ENCODE data around the gene CDH4. TPM values are rescaled to one million over a fixed set of nuclear protein-coding genes. Genes with fewer than 3 reads are reported as not detected.

Gene CDH4
- polyA plus RNA-seq, 4 donors: 0.09 to 4.1 (median 0.25) TPM

- Histone ChIP-seq H3K27ac (ENCODE audit: low read depth in 1 of 3, low read length in 2 of 3) (no peak overlapping the region), H3K9me3 (ENCODE audit: control insufficient read depth in 2 of 2, insufficient read depth in 1 of 2, low read depth in 1 of 2, low read length in 1 of 2) (no peaks in the 10 kb centered on the region), H3K4me3 (ENCODE audit: low read depth in 1 of 3, low read length in 3 of 3) (no peak overlapping the region), H3K36me3 (ENCODE audit: control insufficient read depth in 3 of 3, insufficient read depth in 2 of 3, low read depth in 1 of 3, low read length in 3 of 3) (no peaks in the 10 kb centered on the region), H3K4me1 (ENCODE audit: control insufficient read depth in 3 of 3, insufficient read depth in 2 of 3, low read depth in 1 of 3, low read length in 2 of 3) (no peaks in the 10 kb centered on the region), H3K27me3 (ENCODE audit: control insufficient read depth in 3 of 3, insufficient read depth in 3 of 3, low read length in 3 of 3) (no peaks in the 10 kb centered on the region)
- FAIRE-seq (no peak), DNase-seq (no peak)
- WGBS, 3 donors: 82 to 86% (median 84%) methylated on average over 31 of the region's 31 CpGs
Measured at GRCh38 chr20:61878478-61879302, 626.6 kb downstream of the CDH4 start.

DNA sequence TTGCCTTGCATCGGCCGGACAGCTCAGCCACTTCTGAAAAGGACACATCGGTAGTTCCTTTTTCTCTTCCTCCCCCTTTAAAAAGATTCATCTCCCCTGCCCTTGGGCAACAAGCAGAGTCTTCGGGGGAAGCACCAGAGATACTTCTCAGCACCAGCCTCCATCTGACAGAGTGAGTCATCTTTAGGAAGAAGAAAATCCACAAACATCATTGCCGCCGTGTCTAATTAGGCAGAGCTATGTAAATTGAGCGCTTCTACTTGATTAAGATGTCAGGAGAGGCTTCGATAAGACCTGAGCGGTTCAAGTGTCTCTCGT, 627.2 kb downstream of the CDH4 start:
- Histone ChIP-seq H3K9me3 (ENCODE audit: control insufficient read depth in 2 of 2, insufficient read depth in 1 of 2, low read depth in 1 of 2, low read length in 1 of 2) (no peaks in the 10 kb centered on the region), H3K4me3 (ENCODE audit: low read depth in 1 of 3, low read length in 3 of 3) (no peak overlapping the region), H3K27ac (ENCODE audit: low read depth in 1 of 3, low read length in 2 of 3) (no peak overlapping the region), H3K4me1 (ENCODE audit: control insufficient read depth in 3 of 3, insufficient read depth in 2 of 3, low read depth in 1 of 3, low read length in 2 of 3) (no peaks in the 10 kb centered on the region), H3K27me3 (ENCODE audit: control insufficient read depth in 3 of 3, insufficient read depth in 3 of 3, low read length in 3 of 3) (no peaks in the 10 kb centered on the region), H3K36me3 (ENCODE audit: control insufficient read depth in 3 of 3, insufficient read depth in 2 of 3, low read depth in 1 of 3, low read length in 3 of 3) (no peaks in the 10 kb centered on the region)
- FAIRE-seq (no peak), DNase-seq (no peak)
- WGBS, 3 donors: 80 to 85% (median 82%) methylated on average over 10 of the region's 10 CpGs

- Histone ChIP-seq H3K36me3 (ENCODE audit: control insufficient read depth in 3 of 3, insufficient read depth in 2 of 3, low read depth in 1 of 3, low read length in 3 of 3) (no peaks in the 10 kb centered on the region), H3K4me3 (ENCODE audit: low read depth in 1 of 3, low read length in 3 of 3) (no peak overlapping the region), H3K27ac (ENCODE audit: low read depth in 1 of 3, low read length in 2 of 3) (no peak overlapping the region), H3K9me3 (ENCODE audit: control insufficient read depth in 2 of 2, insufficient read depth in 1 of 2, low read depth in 1 of 2, low read length in 1 of 2) (no peaks in the 10 kb centered on the region), H3K4me1 (ENCODE audit: control insufficient read depth in 3 of 3, insufficient read depth in 2 of 3, low read depth in 1 of 3, low read length in 2 of 3) (no peaks in the 10 kb centered on the region), H3K27me3 (ENCODE audit: control insufficient read depth in 3 of 3, insufficient read depth in 3 of 3, low read length in 3 of 3) (peaks cover 0 to 2% (median 0%) of the 10 kb centered on the region in 3 donors)
- DNase-seq: no peak
- 89 to 90% (median 89%) methylated on average over 19 of the region's 19 CpGs for WGBS, 3 donors
- FAIRE-seq: no peak
Measured at GRCh38 chr20:61879694-61880093, 627.6 kb downstream of the CDH4 start.

DNA sequence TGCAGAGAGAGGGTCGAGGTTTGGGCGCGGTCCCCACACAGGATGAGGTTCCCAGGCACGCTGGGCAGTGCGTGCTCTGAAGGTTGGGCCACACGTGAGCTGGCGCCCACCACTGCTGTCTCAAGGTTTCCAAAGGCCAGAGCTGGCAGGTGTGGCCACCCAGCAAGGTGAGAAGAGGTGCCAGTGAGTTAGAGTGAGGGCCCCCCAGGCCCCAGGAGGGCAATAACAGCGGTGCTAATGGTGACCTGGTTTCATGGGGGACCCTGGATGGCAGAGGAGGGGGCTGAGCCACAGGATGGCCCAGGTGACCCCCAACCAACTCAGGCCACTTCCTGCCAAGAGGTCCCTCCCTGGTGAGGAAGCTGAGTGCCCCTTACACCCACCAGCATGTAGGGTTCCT, 628.6 kb downstream of the CDH4 start:
- 70 to 88% (median 72%) methylated on average over 8 of the region's 8 CpGs for WGBS, 3 donors
- Histone ChIP-seq H3K36me3 (ENCODE audit: control insufficient read depth in 3 of 3, insufficient read depth in 2 of 3, low read depth in 1 of 3, low read length in 3 of 3) (no peaks in the 10 kb centered on the region), H3K4me3 (ENCODE audit: low read depth in 1 of 3, low read length in 3 of 3) (no peak overlapping the region), H3K9me3 (ENCODE audit: control insufficient read depth in 2 of 2, insufficient read depth in 1 of 2, low read depth in 1 of 2, low read length in 1 of 2) (no peaks in the 10 kb centered on the region), H3K27ac (ENCODE audit: low read depth in 1 of 3, low read length in 2 of 3) (no peak overlapping the region), H3K4me1 (ENCODE audit: control insufficient read depth in 3 of 3, insufficient read depth in 2 of 3, low read depth in 1 of 3, low read length in 2 of 3) (no peaks in the 10 kb centered on the region), H3K27me3 (ENCODE audit: control insufficient read depth in 3 of 3, insufficient read depth in 3 of 3, low read length in 3 of 3) (peaks cover 0 to 3% (median 0%) of the 10 kb centered on the region in 3 donors)
- DNase-seq (no peak), FAIRE-seq (no peak)

DNA sequence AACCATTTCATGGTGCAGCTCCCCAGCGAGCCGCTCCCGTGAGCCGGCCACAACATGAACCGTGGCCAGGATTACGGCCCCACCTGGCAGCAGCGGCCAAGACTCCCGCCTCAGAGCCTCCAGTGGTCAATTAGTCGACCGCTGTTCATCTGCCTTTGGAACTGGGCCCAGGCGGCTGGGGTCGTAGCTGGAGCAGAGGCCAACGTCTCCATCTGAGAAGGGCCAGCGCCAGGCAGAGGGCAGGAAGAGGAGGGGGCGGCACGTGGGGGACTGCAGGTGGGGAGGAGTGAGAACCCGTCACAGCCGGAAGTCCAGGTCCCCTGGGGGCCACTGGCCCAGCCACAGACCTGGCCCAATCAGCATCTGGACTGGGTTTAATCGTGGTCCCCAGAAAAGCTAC, 629.4 kb downstream of the CDH4 start:
- H3K9me3 ChIP-seq (ENCODE audit: control insufficient read depth in 2 of 2, insufficient read depth in 1 of 2, low read depth in 1 of 2, low read length in 1 of 2): no peaks in the 10 kb centered on the region
- H3K36me3 ChIP-seq (ENCODE audit: control insufficient read depth in 3 of 3, insufficient read depth in 2 of 3, low read depth in 1 of 3, low read length in 3 of 3): no peaks in the 10 kb centered on the region
- DNase-seq (no peak), FAIRE-seq (no peak)
- H3K27me3 ChIP-seq (ENCODE audit: control insufficient read depth in 3 of 3, insufficient read depth in 3 of 3, low read length in 3 of 3): peaks cover 0 to 3% (median 0%) of the 10 kb centered on the region in 3 donors
- no peaks in the 10 kb centered on the region for H3K4me1 ChIP-seq (ENCODE audit: control insufficient read depth in 3 of 3, insufficient read depth in 2 of 3, low read depth in 1 of 3, low read length in 2 of 3)
- no peak overlapping the region for H3K4me3 ChIP-seq (ENCODE audit: low read depth in 1 of 3, low read length in 3 of 3)
- no peak overlapping the region for H3K27ac ChIP-seq (ENCODE audit: low read depth in 1 of 3, low read length in 2 of 3)
- WGBS, 3 donors: 68 to 71% (median 68%) methylated on average over 19 of the region's 19 CpGs

- no peaks in the 10 kb centered on the region for H3K36me3 ChIP-seq (ENCODE audit: control insufficient read depth in 3 of 3, insufficient read depth in 2 of 3, low read depth in 1 of 3, low read length in 3 of 3)
Measured at GRCh38 chr20:61881861-61882260, 629.8 kb downstream of the CDH4 start.

GRCh38 chr20:61882716-61883615, 630.9 kb downstream of the CDH4 start:
- no peaks in the 10 kb centered on the region for H3K4me1 ChIP-seq (ENCODE audit: control insufficient read depth in 3 of 3, insufficient read depth in 2 of 3, low read depth in 1 of 3, low read length in 2 of 3)
- WGBS, 3 donors: 52 to 58% (median 57%) methylated on average over 32 of the region's 32 CpGs
- H3K27ac ChIP-seq (ENCODE audit: low read depth in 1 of 3, low read length in 2 of 3): no peak overlapping the region
- no peak overlapping the region for H3K4me3 ChIP-seq (ENCODE audit: low read depth in 1 of 3, low read length in 3 of 3)
- H3K9me3 ChIP-seq (ENCODE audit: control insufficient read depth in 2 of 2, insufficient read depth in 1 of 2, low read depth in 1 of 2, low read length in 1 of 2): no peaks in the 10 kb centered on the region
- H3K27me3 ChIP-seq (ENCODE audit: control insufficient read depth in 3 of 3, insufficient read depth in 3 of 3, low read length in 3 of 3): peaks cover 0 to 3% (median 0%) of the 10 kb centered on the region in 3 donors
- DNase-seq (no peak), FAIRE-seq (no peak)
- no peaks in the 10 kb centered on the region for H3K36me3 ChIP-seq (ENCODE audit: control insufficient read depth in 3 of 3, insufficient read depth in 2 of 3, low read depth in 1 of 3, low read length in 3 of 3)

More at GRCh38 chr20:61881861-61882260, 629.8 kb downstream of the CDH4 start:
- Histone ChIP-seq H3K27ac (ENCODE audit: low read depth in 1 of 3, low read length in 2 of 3) (no peak overlapping the region), H3K9me3 (ENCODE audit: control insufficient read depth in 2 of 2, insufficient read depth in 1 of 2, low read depth in 1 of 2, low read length in 1 of 2) (no peaks in the 10 kb centered on the region), H3K4me1 (ENCODE audit: control insufficient read depth in 3 of 3, insufficient read depth in 2 of 3, low read depth in 1 of 3, low read length in 2 of 3) (no peaks in the 10 kb centered on the region), H3K27me3 (ENCODE audit: control insufficient read depth in 3 of 3, insufficient read depth in 3 of 3, low read length in 3 of 3) (peaks cover 0 to 3% (median 0%) of the 10 kb centered on the region in 3 donors), H3K4me3 (ENCODE audit: low read depth in 1 of 3, low read length in 3 of 3) (no peak overlapping the region)
- WGBS, 3 donors: 77 to 81% (median 80%) methylated on average over 13 of the region's 13 CpGs
- FAIRE-seq (no peak), DNase-seq (no peak)

GRCh38 chr20:61883857-61884393, 631.9 kb downstream of the CDH4 start:
- DNase-seq: peak in 1 of 2 donors; percentile 26
- H3K36me3 ChIP-seq (ENCODE audit: control insufficient read depth in 3 of 3, insufficient read depth in 2 of 3, low read depth in 1 of 3, low read length in 3 of 3): no peaks in the 10 kb centered on the region
- no peaks in the 10 kb centered on the region for H3K4me1 ChIP-seq (ENCODE audit: control insufficient read depth in 3 of 3, insufficient read depth in 2 of 3, low read depth in 1 of 3, low read length in 2 of 3)
- H3K4me3 ChIP-seq (ENCODE audit: low read depth in 1 of 3, low read length in 3 of 3): no peak overlapping the region
- 49 to 58% (median 50%) methylated on average over 14 of the region's 14 CpGs for WGBS, 3 donors
- peaks cover 0 to 3% (median 0%) of the 10 kb centered on the region in 3 donors for H3K27me3 ChIP-seq (ENCODE audit: control insufficient read depth in 3 of 3, insufficient read depth in 3 of 3, low read length in 3 of 3)
- no peaks in the 10 kb centered on the region for H3K9me3 ChIP-seq (ENCODE audit: control insufficient read depth in 2 of 2, insufficient read depth in 1 of 2, low read depth in 1 of 2, low read length in 1 of 2)
- no peak overlapping the region for H3K27ac ChIP-seq (ENCODE audit: low read depth in 1 of 3, low read length in 2 of 3)
- no peak for FAIRE-seq
